ENCODE results near the gene TARS3.

DNA sequence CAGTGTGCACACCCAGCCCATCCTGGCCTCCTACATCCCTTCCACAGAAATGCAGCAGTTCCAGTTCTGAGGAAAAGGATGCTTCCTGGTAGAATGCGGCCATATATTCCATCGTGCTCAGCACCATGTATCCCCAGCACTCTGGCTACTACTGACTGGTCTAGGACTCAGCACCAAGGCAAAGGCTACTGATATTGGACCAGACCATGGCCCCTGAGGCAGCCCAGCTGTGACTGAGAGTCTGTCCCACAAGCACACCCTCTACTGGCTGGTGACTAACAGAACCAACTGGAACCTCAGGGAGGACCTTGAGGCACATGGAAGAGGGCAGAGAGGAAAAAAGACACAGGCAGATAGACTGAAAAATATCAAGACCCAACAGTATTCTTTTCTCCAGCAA, 30.0 kb downstream of the TARS3 start:
- no peak for TF ChIP-seq CTCF (IDR thresholded peaks at IDR 0.05)
- TF ChIP-seq POLR2A (IDR thresholded peaks at IDR 0.05) = no peak
